Breast epithelium (tissue), 4 donors: ENCODE results near the gene HRH4. TPM values are rescaled to one million over a fixed set of nuclear protein-coding genes. Genes with fewer than 3 reads are reported as not detected.

ENCODE experiments used
- DNase-seq, 2 donors: peaks; one replicate each; pipeline ENCODE4 v3.0.0-alpha.2; 2019; ENCODE audit warnings: low spot score in 2 of 2
- H3K27ac ChIP-seq, 2 donors: fragments of 200-600 bp; sonication (generic) in 1 of 2; one replicate each; pipeline ENCODE4 v1.5.1; 2016 to 2019; ENCODE audit warnings: mild to moderate bottlenecking in 1 of 2
- H3K27me3 ChIP-seq, 2 donors: fragments of 200-600 bp; sonication (generic) in 1 of 2; one replicate each; pipeline versions ENCODE4 v1.5.1 to v1.6.0; 2017 to 2019; ENCODE audit warnings: control low read depth in 1 of 2, mild to moderate bottlenecking in 1 of 2
- H3K36me3 ChIP-seq: fragments of 200-600 bp; one replicate; pipeline ENCODE4 v1.5.1; 2019
- H3K4me1 ChIP-seq, 2 donors: fragments of 200-600 bp; sonication (generic); one replicate each; pipeline ENCODE4 v1.5.1; 2016 to 2019; ENCODE audit warnings: control low read depth in 1 of 2
- H3K4me3 ChIP-seq, 3 donors: fragments of 200-600 bp; sonication (generic); 1 replicate in 2 of 3; 2 replicates in 1 of 3; pipeline ENCODE4 v1.5.1; 2016 to 2019; ENCODE audit warnings: mild to moderate bottlenecking in 3 of 3, moderate library complexity in 2 of 3
- H3K9me3 ChIP-seq, 2 donors: fragments of 200-600 bp; sonication (generic) in 1 of 2; one replicate each; pipeline ENCODE4 v1.5.1; 2016 to 2019; ENCODE audit warnings: control low read depth in 1 of 2
- POLR2A ChIP-seq: fragments of 450-650 bp; IDR thresholded peaks from one replicate; pipeline ENCODE4 v1.6.1; 2016; ENCODE audit warnings: antibody characterized with exemption, mild to moderate bottlenecking, moderate library complexity
- POLR2AphosphoS5 ChIP-seq, 3 donors: sonication (generic); formaldehyde crosslinking; IDR thresholded peaks; one replicate each; pipeline ENCODE4 v1.6.1; 2017; ENCODE audit warnings: antibody characterized with exemption in 3 of 3
- intact Hi-C: fragments of 100-400 bp; cut with DNase I; formaldehyde crosslinking; loops from one replicate; pipeline ENCODE4 v1.15.1; 2023; ENCODE audit warnings: low total_unique reads
- total RNA-seq, 3 donors: library from RNA; depleted of rRNA; stranded (reverse); fragments of >200 nt; gene quantifications; one replicate each; pipeline ENCODE4 v1.1.0, GENCODE V29; 2016
- TF ChIP-seq, protein P1 (sequence below), 3 donors: fragments of 450-650 bp; IDR thresholded peaks; one replicate each; pipeline ENCODE4 v1.5.1; 2016 to 2017; ENCODE audit warnings: antibody characterized with exemption in 3 of 3, mild to moderate bottlenecking in 3 of 3, moderate library complexity in 3 of 3

HRH4 gene
- total RNA-seq, 3 donors from 2014 or later: 0.16 to 0.29 TPM; not detected in 1

DNA sequence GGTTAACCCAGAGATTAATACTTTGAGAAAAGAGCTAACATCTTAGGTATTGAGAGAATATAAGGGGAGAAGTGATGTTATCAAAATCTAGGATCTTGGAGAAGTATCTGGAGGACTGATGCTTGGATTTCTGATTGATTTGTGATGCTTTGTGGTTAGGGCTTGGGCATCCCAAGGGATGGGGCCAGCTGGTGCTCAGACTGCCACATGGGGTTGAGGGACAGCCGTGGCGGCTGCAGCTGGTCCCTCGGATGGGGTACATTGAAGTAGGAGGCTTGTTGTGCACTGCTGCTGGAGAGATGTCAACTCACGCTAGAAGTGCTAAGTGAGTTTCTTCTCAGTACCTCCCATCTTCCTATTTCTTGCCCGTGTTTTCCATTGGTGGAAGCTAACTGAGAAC is 22.4 kb downstream of the HRH4 start:
- no peak overlapping the region for H3K4me3 ChIP-seq
- H3K4me1 ChIP-seq: no peaks in the 10 kb centered on the region
- no peaks in the 10 kb centered on the region for H3K27me3 ChIP-seq
- intact Hi-C loops: no loop called here
- no peaks in the 10 kb centered on the region for H3K36me3 ChIP-seq
- no peak overlapping the region for H3K27ac ChIP-seq
- no peaks in the 10 kb centered on the region for H3K9me3 ChIP-seq
- TF ChIP-seq, protein P1, sequence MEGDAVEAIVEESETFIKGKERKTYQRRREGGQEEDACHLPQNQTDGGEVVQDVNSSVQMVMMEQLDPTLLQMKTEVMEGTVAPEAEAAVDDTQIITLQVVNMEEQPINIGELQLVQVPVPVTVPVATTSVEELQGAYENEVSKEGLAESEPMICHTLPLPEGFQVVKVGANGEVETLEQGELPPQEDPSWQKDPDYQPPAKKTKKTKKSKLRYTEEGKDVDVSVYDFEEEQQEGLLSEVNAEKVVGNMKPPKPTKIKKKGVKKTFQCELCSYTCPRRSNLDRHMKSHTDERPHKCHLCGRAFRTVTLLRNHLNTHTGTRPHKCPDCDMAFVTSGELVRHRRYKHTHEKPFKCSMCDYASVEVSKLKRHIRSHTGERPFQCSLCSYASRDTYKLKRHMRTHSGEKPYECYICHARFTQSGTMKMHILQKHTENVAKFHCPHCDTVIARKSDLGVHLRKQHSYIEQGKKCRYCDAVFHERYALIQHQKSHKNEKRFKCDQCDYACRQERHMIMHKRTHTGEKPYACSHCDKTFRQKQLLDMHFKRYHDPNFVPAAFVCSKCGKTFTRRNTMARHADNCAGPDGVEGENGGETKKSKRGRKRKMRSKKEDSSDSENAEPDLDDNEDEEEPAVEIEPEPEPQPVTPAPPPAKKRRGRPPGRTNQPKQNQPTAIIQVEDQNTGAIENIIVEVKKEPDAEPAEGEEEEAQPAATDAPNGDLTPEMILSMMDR (IDR thresholded peaks at IDR 0.05): no peak
- no peak for DNase-seq

DNA sequence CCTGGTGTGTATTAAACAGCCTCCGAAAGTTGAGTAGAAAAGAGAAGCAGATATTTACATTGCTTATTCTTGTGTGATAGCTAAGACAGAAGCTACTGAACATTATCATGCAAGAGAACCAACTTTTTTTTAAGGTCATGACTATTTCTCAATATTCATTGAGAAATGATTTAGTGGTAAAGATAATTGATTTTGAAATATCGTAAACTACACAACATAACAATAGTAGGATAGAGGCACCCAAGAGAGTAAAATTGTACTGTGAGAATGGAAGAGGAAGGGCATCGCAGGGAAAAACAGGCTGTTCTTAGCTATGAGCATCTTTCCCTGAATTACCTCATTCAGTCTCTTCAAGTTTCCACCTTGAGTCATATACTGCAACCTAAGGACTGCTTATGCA is 25.2 kb downstream of the HRH4 start:
- DNase-seq: no peak
- intact Hi-C loops: no loop called here
- Histone ChIP-seq H3K4me3 (no peak overlapping the region), H3K9me3 (no peaks in the 10 kb centered on the region), H3K36me3 (no peaks in the 10 kb centered on the region), H3K27ac (no peak overlapping the region), H3K27me3 (no peaks in the 10 kb centered on the region), H3K4me1 (no peaks in the 10 kb centered on the region)
- TF ChIP-seq POLR2A: no peak
- no peak for TF ChIP-seq POLR2AphosphoS5 (IDR thresholded peaks at IDR 0.05)
- TF ChIP-seq, protein P1 (IDR thresholded peaks at IDR 0.05): no peak

DNA sequence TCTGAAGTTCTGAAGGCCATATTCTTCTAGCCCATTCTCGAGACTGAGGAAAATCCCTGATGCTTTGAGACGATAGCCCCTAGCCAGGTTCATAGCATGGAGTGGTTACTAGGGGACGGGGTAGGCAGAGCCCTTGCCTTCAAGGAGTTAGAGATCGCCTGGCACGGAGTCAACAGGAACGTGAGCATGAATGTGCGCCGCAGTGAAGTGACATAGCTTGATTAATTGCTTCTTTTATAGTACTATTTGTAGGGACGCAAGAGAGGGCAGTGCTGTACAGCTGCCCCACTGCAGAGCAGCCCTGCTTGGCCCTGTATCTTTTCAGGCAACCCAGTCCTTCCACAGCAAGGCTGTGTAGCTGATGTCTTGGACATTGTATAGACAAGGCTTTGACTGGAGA is 26.2 kb downstream of the HRH4 start:
- intact Hi-C loops: no loop called here
- H3K9me3 ChIP-seq: no peaks in the 10 kb centered on the region
- H3K27ac ChIP-seq: no peak overlapping the region
- no peak for DNase-seq
- H3K4me3 ChIP-seq: no peak overlapping the region
- no peaks in the 10 kb centered on the region for H3K27me3 ChIP-seq
- no peaks in the 10 kb centered on the region for H3K36me3 ChIP-seq
- no peaks in the 10 kb centered on the region for H3K4me1 ChIP-seq
- TF ChIP-seq POLR2A (no peak), POLR2AphosphoS5 (IDR thresholded peaks at IDR 0.05) (no peak)
- TF ChIP-seq, protein P1 (IDR thresholded peaks at IDR 0.05): no peak

DNA sequence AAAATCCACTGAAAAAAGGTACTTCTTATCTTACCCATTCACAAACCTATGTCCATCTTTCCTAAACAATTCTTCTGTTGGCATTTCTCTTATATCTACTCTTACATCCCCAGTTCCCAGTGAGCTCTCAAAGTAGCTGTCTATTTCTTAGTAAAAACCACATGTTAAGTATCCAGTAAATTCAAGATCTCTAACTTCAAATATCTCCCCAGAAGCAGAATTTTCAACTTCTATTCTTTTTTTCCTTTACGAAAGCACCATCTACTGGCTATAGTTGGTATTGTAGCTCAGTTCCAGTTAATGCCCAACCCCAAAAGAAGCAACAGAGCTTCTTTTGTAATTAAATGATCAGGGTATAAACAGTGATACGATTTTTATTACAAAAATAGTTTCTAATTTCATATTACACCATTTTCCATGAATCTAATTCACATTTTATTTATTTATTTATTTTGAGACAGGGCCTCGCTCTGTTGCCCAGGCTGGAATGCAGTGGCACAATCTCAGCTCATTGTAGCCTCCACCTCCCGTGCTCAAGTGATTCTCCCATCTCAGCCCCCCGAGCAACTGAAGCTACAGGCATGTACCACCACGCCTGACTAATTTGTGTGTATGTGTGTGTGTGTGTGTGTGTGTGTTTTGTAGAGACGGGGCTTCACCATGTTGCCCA is 28.5 kb downstream of the HRH4 start:
- no peak for DNase-seq
- no peak overlapping the region for H3K27ac ChIP-seq
- intact Hi-C loops: no loop called here
- H3K27me3 ChIP-seq: no peaks in the 10 kb centered on the region
- no peaks in the 10 kb centered on the region for H3K4me1 ChIP-seq
- H3K4me3 ChIP-seq: no peak overlapping the region
- TF ChIP-seq POLR2AphosphoS5 (IDR thresholded peaks at IDR 0.05): no peak
- TF ChIP-seq POLR2A: no peak
- TF ChIP-seq, protein P1 (IDR thresholded peaks at IDR 0.05): peak; percentile 44 to 81 (median 59)
- H3K9me3 ChIP-seq: no peaks in the 10 kb centered on the region
- H3K36me3 ChIP-seq: no peaks in the 10 kb centered on the region

DNA sequence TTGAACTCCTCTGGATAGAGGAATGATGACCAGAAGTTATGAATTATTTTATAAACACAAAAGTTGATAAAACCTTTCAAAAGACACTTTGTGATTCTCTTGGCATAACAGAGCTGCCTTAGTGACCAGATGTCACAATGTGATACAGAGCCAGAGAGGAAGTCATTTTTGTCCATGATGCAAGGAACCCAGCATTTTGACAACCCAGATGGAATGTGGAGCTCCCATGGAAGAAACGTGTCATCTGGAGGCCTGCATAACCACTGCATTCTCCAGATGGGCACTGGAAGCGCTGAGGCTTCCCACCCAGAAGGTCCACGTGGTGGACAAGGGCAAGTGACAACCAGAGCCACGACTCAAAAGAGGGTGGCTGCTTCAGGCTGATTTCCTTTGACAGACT is 30.1 kb downstream of the HRH4 start:
- intact Hi-C loops: no loop called here
- no peak overlapping the region for H3K27ac ChIP-seq
- no peak for DNase-seq
- H3K4me3 ChIP-seq: no peak overlapping the region
- H3K4me1 ChIP-seq: no peaks in the 10 kb centered on the region
- H3K27me3 ChIP-seq: no peaks in the 10 kb centered on the region
- H3K9me3 ChIP-seq: no peaks in the 10 kb centered on the region
- H3K36me3 ChIP-seq: no peaks in the 10 kb centered on the region
- TF ChIP-seq POLR2A: no peak
- TF ChIP-seq, protein P1 (IDR thresholded peaks at IDR 0.05): no peak
- TF ChIP-seq POLR2AphosphoS5 (IDR thresholded peaks at IDR 0.05): no peak
